HG02938 (cell line): ENCODE data around the gene CBLC.

Experiments used
- ATAC-seq: cut with Tn5 transposase; IDR thresholded peaks from one replicate; pipeline ENCODE4 v1.9.1; 2021; ENCODE audit warnings: mild to moderate bottlenecking, moderate library complexity; ENCODE audit not compliant: unreplicated experiment

CBLC gene

DNA sequence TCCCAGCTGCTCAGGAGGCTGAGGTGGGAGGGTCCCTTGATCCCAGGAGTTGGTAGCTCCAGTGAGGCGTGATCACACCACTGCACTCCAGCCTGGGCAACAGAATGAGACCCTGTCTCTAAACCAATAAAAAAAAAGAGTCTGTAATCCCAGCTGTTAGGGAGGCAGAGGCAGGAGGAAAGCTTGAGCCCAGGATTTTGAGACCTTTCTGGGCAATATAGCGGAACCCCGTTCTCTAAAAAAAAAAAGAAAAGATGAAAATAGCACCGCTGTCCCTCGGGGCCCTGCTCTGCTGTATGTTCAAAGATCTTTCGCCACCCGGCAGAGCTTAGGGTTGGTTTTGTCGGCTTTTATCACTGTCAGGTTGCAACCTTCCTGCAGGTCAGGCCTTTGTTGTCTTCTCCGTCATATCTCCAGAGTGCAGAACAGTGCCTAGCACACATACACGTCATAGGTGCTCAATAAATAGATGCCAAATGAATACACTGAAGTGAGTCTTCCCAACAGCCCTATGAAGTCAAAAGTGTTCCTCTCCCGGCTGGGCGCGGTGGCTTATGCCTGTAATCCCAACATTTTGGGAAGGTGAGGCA, 17.8 kb downstream of the CBLC start:
- no peak for ATAC-seq

GRCh38 chr19:44796701-44797115, 19.0 kb downstream of the CBLC start:
- no peak for ATAC-seq

GRCh38 chr19:44799627-44800346, 22.1 kb downstream of the CBLC start:
- ATAC-seq, result no peak

- peak; percentile 61 for ATAC-seq
Measured at GRCh38 chr19:44800461-44800860, 22.8 kb downstream of the CBLC start.

DNA sequence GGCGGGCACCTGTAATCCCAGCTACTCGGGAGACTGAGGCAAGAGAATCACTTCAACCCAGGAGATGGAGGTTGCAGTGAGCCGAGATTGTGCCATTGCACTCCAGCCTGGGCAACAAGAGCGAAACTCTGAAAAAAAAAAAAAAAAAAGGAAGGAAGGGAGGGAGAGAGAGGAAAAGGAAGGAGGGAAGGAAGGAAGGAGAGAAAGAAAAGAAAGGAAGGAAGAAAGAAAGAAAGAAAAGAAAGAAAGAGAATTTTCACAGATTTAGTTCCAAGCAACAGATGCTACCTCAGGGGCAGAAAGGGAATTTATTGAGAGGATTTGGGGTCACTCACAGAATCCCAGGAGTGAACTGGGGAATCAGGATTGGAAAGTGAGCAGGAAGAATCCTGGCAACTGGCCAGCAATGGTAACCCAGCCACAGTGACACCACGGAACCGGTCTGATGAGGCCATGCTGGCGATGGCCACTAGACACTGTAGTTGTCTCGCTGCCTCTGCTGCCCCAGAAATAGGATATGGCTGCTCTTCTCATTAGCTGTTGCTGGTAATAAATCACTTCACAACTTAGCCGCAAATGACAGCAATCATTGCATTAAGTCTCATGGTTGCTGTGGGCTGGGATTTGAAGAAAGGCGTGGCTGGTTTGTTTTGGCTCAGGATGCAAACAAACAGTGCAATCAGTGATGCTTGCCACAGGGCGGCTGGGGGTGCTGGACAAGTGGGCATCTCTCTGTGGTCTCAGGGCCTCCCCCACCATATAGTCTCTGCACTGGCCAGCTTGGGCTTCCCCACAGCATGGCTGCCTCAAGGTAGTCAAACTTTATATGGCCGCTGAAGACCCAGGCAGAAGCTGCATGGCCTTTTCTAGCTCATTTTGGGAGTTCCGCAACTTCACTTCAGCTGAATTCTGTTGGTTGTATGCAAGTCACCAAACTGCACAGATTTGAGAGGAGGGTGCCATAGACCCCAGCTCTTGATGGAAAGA, 26.0 kb downstream of the CBLC start:
- no peak for ATAC-seq

DNA sequence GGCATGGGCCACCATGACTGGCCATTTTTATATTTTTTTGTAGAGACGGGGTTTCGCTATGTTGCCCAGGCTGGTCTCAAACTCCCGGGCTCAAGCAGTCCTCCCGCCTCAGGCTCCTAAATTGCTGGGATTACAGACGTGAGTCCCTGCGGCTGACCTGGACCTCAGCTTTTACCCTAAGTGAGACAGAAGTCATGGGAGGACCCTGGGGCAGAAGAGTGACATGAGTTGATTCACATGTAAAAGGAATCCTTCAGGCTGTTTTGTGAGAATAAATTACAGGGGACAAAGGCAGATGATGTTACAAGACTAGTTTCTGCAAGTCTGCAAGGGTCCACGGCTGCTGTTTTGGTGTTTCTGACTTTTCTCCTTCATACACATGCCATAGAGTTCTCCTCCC, 28.6 kb downstream of the CBLC start:
- no peak for ATAC-seq

GRCh38 chr19:44807162-44807561, 29.5 kb downstream of the CBLC start:
- no peak for ATAC-seq

- ATAC-seq, result no peak
Measured at GRCh38 chr19:44807652-44808462, 30.2 kb downstream of the CBLC start.

GRCh38 chr19:44808463-44809371, 31.0 kb downstream of the CBLC start, which contains the start of gene BCAM:
BCAM (plus strand) TSS chr19:44809103; CDS start chr19:44809125, 22 bp downstream.
- ATAC-seq, result no peak

GRCh38 chr19:44809577-44810233, 32.0 kb downstream of the CBLC start:
- no peak for ATAC-seq

DNA sequence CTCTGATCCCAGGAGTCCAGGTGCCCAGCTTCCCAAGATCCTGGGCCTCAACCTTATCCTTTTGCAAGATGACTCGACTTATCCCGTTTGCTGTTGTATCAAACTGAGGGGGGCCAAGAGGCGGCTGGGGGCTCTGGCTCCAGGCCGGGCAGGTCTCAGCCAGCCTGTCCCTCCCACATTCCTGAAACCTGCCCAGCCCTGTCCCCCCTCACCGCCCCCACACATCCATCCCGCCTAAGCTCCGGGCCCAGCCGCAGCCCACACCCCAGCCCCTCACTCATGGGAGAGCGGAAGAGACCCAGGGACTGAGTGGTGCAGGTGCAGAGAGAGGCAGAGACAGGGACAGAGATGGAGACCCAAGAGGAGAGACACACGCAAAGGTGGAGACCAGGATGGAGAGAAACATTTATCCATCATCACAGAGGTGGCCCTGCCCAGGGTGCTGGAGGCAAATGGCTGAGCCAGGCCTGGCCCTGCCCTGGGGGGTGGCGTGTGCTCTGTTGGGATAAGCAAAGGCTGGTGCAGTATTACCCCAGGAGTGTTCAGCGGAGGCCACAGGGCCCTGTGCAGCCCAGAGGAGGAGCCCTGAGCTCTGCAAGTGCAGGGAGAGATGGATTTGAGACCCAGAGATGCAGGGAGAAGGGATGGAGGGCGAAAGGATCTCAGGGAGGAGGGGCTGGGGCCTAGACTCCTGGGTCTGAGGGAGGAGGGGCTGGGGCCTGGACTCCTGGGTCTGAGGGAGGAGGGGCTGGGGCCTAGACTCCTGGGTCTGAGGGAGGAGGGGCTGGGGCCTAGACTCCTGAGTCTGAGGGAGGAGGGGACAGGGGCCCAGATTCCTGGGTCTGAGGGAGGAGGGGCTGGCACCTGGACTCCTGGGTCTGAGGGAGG, 32.8 kb downstream of the CBLC start:
- ATAC-seq, result no peak

DNA sequence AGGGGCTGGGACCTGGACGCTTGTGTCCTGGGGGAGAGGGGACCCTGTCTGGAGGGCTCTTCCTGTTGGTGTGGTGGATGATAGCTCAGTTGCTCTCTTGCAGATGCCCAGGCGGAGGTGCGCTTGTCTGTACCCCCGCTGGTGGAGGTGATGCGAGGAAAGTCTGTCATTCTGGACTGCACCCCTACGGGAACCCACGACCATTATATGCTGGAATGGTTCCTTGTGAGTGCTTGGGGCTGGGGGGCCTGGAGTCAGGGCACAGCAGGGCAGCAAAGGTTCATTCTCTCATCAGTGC, 33.4 kb downstream of the CBLC start:
- ATAC-seq, result no peak

DNA sequence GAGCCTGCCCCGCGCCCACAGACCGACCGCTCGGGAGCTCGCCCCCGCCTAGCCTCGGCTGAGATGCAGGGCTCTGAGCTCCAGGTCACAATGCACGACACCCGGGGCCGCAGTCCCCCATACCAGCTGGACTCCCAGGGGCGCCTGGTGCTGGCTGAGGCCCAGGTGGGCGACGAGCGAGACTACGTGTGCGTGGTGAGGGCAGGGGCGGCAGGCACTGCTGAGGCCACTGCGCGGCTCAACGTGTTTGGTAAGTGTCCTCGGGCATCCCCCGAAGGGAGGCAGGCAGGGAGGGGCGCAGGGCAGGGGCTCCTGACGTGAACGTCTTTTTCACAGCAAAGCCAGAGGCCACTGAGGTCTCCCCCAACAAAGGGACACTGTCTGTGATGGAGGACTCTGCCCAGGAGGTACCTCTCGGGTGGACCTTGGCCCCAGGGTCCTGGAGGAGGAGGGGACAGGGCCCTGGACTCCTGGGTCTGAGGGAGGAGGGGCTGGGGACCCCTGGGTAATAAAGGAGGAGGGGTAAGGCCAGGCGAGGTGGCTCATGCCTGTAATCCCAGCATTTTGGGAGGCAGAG, 34.5 kb downstream of the CBLC start:
- ATAC-seq, result no peak

DNA sequence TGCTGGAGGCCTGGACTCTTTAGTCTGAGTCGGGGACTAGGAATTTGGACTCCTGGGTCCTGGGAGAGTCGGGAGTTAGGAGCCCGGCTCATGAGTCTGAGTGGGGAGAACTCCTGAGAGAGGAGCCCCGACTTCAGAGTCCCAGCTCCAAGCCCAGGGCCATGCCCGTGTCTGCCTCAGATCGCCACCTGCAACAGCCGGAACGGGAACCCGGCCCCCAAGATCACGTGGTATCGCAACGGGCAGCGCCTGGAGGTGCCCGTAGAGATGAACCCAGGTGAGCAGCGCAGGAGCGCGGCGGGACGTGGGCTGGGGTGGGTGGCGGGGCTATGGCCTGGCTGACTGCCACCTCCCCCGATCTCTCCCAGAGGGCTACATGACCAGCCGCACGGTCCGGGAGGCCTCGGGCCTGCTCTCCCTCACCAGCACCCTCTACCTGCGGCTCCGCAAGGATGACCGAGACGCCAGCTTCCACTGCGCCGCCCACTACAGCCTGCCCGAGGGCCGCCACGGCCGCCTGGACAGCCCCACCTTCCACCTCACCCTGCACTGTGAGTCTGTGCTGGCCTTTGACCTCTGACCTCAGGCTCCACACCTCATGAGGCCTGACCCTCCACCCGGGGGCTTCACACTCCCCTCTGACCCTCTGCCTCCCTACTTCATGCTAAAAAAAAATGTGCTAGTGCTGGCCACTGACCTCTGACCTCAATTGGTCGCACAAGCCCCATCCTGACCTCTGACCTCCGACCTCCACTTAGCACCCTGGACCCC, 35.6 kb downstream of the CBLC start:
- no peak for ATAC-seq

GRCh38 chr19:44813841-44814470, 36.3 kb downstream of the CBLC start:
- ATAC-seq, result no peak

DNA sequence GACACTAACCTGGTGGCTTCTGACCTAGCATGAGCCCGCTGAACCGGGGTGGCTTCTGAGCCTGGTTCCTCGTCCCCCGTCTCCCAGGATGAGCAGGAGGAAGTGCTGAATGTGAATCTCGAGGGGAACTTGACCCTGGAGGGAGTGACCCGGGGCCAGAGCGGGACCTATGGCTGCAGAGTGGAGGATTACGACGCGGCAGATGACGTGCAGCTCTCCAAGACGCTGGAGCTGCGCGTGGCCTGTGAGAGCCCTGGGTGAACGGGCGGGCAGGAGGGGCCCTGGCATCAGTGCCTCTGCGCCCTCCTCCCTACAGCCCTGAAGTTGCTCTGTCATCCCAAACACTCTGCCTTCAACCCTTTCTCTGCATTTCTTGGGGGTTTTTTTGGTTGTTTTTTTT, 36.8 kb downstream of the CBLC start:
- no peak for ATAC-seq

GRCh38 chr19:44816301-44816700, 38.6 kb downstream of the CBLC start:
- ATAC-seq, result no peak
